Small intestine (tissue), 7 donors: ENCODE data around the gene COL9A2. TPM values are rescaled to one million over a fixed set of nuclear protein-coding genes. Genes with fewer than 3 reads are reported as not detected.
A peak's percentile ranks its signal among the peaks of the same experiment; 100 is the strongest.
"Not testable (repeated sequence)": the region's sequence is repeated elsewhere in the genome, so short reads cannot be mapped to it uniquely, and the experiment has no call there.

Experiments
- DNase-seq, 2 donors: peaks; one replicate each; pipeline versions ENCODE4 v3.0.0 to v3.0.0-alpha.2; 2013
- FAIRE-seq: peaks from 2 replicates; lab custom pipeline; 2012; peaks lifted over from hg19 to GRCh38; lab: Jason Lieb, UNC
- H3K27ac ChIP-seq, 3 donors: one replicate each; pipeline ENCODE4 v1.5.1; 2013; ENCODE audit warnings: low read length in 2 of 3, mild to moderate bottlenecking in 2 of 3, control low read depth in 1 of 3, inconsistent platforms in 1 of 3, low read depth in 1 of 3, moderate library complexity in 1 of 3
- H3K27me3 ChIP-seq, 3 donors: one replicate each; pipeline ENCODE4 v1.6.1; 2013; ENCODE audit warnings: low read length in 3 of 3, inconsistent platforms in 1 of 3; ENCODE audit not compliant: control insufficient read depth in 3 of 3, insufficient read depth in 3 of 3
- H3K36me3 ChIP-seq, 3 donors: one replicate each; pipeline ENCODE4 v1.6.1; 2013; ENCODE audit warnings: low read length in 3 of 3, inconsistent platforms in 1 of 3, low read depth in 1 of 3, mild to moderate bottlenecking in 1 of 3, moderate library complexity in 1 of 3; ENCODE audit not compliant: control insufficient read depth in 3 of 3, insufficient read depth in 2 of 3
- H3K4me1 ChIP-seq, 3 donors: one replicate each; pipeline ENCODE4 v1.6.1; 2013; ENCODE audit warnings: low read length in 2 of 3, inconsistent platforms in 1 of 3, low read depth in 1 of 3, mild to moderate bottlenecking in 1 of 3, moderate library complexity in 1 of 3; ENCODE audit not compliant: control insufficient read depth in 3 of 3, insufficient read depth in 2 of 3
- H3K4me3 ChIP-seq, 3 donors: one replicate each; pipeline ENCODE4 v1.5.1; 2013; ENCODE audit warnings: low read length in 3 of 3, control low read depth in 1 of 3, inconsistent platforms in 1 of 3, low read depth in 1 of 3, mild to moderate bottlenecking in 1 of 3, moderate library complexity in 1 of 3
- H3K9me3 ChIP-seq, 2 donors: one replicate each; pipeline ENCODE4 v1.6.1; 2013; ENCODE audit warnings: low read depth in 1 of 2, low read length in 1 of 2; ENCODE audit not compliant: control insufficient read depth in 2 of 2, insufficient read depth in 1 of 2
- whole genome bisulfite sequencing, 3 donors: extraction: QIAGEN DNeasy Blood & Tissue Kit; methylation state at CpG; one replicate each; pipeline ENCODE4 v1.1.7; 2013; 5-methylcytosine and 5-hydroxymethylcytosine counted together
- polyA plus RNA-seq, 4 donors: library from polyadenylated mRNA; stranded (reverse) in 3 of 4; unstranded in 1 of 4; fragments of 200-250 nt in 3 of 4; fragments of 120-200 nt in 1 of 4; gene quantifications; one replicate each; pipeline versions ENCODE4 v1.2.1 to v1.2.3, GENCODE V29; 2013
- donor health status: healthy with polysubstance abuse.
- donor health status: control.
- donor health status: control.
- donor health status: Bipolar disorder and iron deficiency.
- donor health status: healthy.

The COL9A2 gene
- polyA plus RNA-seq, 4 donors = 2.4 to 9.1 (median 4.8) TPM; not detected in 1

- Histone ChIP-seq H3K4me1 (peaks cover 0 to 3% (median 2%) of the 10 kb centered on the region in 3 donors), H3K27me3 (peaks cover 0 to 10% (median 0%) of the 10 kb centered on the region in 3 donors), H3K36me3 (no peaks in the 10 kb centered on the region), H3K4me3 (no peak overlapping the region), H3K9me3 (peaks cover 0 to 10% of the 10 kb centered on the region in 2 donors), H3K27ac (no peak overlapping the region)
- DNase-seq (peak; percentile 82 to 89), FAIRE-seq (no peak)
- 22 to 36% (median 26%) methylated on average over 21 of the region's 21 CpGs for WGBS, 3 donors
These were observed 21.8 kb upstream of the COL9A2 start for GRCh38 chr1:40338745-40339419.

- peaks cover 0 to 10% of the 10 kb centered on the region in 2 donors for H3K9me3 ChIP-seq
- WGBS, 3 donors = 12 to 56% (median 44%) methylated on average over 8 of the region's 8 CpGs
- H3K27ac ChIP-seq = peak overlapping the region in 1 of 3 donors; percentile 48
- peaks cover 0 to 3% (median 2%) of the 10 kb centered on the region in 3 donors for H3K4me1 ChIP-seq
- H3K27me3 ChIP-seq = peaks cover 0 to 10% (median 0%) of the 10 kb centered on the region in 3 donors
- H3K4me3 ChIP-seq = no peak overlapping the region
- DNase-seq (peak; percentile 74 to 88), FAIRE-seq (no peak)
- no peaks in the 10 kb centered on the region for H3K36me3 ChIP-seq
These were observed 20.4 kb upstream of the COL9A2 start for GRCh38 chr1:40337443-40337842.

GRCh38 chr1:40332695-40333094, 15.6 kb upstream of the COL9A2 start:
- WGBS, 3 donors = 85 to 96% (median 91%) methylated on average over 1 of the region's 1 CpG
- no peak for FAIRE-seq
- Histone ChIP-seq H3K27me3 (no peaks in the 10 kb centered on the region), H3K27ac (no peak overlapping the region), H3K4me3 (no peak overlapping the region), H3K9me3 (peaks cover 0 to 9% of the 10 kb centered on the region in 2 donors), H3K36me3 (no peaks in the 10 kb centered on the region), H3K4me1 (peaks cover 0 to 3% (median 0%) of the 10 kb centered on the region in 3 donors)
- no peak for DNase-seq

- not testable (repeated sequence) for H3K9me3 ChIP-seq, H3K27me3 ChIP-seq, H3K4me1 ChIP-seq, DNase-seq, H3K27ac ChIP-seq, H3K4me3 ChIP-seq, H3K36me3 ChIP-seq, FAIRE-seq
- WGBS, 3 donors = 53 to 100% (median 94%) methylated on average over 1 of the region's 1 CpG
These were observed 14.3 kb upstream of the COL9A2 start for GRCh38 chr1:40331403-40331802.

DNA sequence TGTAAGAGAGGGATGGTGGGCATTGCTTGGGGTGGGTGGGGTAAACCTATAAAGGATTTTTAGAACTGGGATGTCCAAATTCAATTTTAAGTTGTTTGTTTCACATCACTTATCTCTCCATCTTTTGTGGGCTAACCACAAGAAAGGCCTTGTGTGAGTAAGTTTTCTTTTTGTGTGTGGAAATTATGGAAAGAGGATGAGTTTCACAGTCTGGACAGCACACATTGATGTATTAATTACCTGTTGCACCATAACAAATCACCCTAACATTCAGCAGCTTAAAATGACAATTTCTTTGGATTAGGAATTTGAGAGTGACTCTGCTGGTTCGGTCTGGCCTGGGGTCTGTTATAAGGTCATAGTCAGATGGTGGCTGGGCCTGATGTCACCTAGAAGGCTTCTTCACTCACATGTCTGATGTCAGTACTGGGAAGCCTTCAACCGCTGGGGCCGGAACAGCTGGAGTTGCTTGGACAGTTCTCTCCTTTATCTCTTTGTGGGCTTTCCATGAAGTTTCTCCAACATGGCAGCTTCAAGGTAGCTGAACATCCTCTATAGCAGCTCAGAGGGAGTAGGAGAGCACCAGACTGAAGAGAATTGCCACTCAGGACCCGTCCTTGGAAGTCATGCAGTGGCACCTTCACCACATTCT, 2.0 kb upstream of the COL9A2 start:
- H3K9me3 ChIP-seq = no peaks in the 10 kb centered on the region
- peaks cover 0 to 23% (median 0%) of the 10 kb centered on the region in 3 donors for H3K4me1 ChIP-seq
- H3K36me3 ChIP-seq = no peaks in the 10 kb centered on the region
- WGBS, 3 donors = 86 to 95% (median 92%) methylated on average over 4 of the region's 4 CpGs
- FAIRE-seq (no peak), DNase-seq (no peak)
- H3K27me3 ChIP-seq = peaks cover 4 to 54% (median 6%) of the 10 kb centered on the region in 3 donors
- no peak overlapping the region for H3K27ac ChIP-seq
- H3K4me3 ChIP-seq = no peak overlapping the region

- DNase-seq (no peak), FAIRE-seq (no peak)
- WGBS, 3 donors = 76 to 86% (median 77%) methylated on average over 4 of the region's 4 CpGs
- Histone ChIP-seq H3K4me1 (peaks cover 0 to 29% (median 0%) of the 10 kb centered on the region in 3 donors), H3K27me3 (peaks cover 4 to 49% (median 6%) of the 10 kb centered on the region in 3 donors), H3K4me3 (no peak overlapping the region), H3K27ac (no peak overlapping the region), H3K36me3 (no peaks in the 10 kb centered on the region), H3K9me3 (no peaks in the 10 kb centered on the region)
These were observed 1.4 kb upstream of the COL9A2 start for GRCh38 chr1:40318476-40318875.

- Histone ChIP-seq H3K36me3 (no peaks in the 10 kb centered on the region), H3K4me3 (peak overlapping the region in 1 of 3 donors; percentile 43), H3K9me3 (no peaks in the 10 kb centered on the region), H3K27me3 (peaks cover 4 to 49% (median 6%) of the 10 kb centered on the region in 3 donors), H3K27ac (no peak overlapping the region), H3K4me1 (peaks cover 0 to 38% (median 2%) of the 10 kb centered on the region in 3 donors)
- 27 to 43% (median 31%) methylated on average over 19 to 21 of the region's 21 CpGs for WGBS, 3 donors
- FAIRE-seq = no peak
- no peak for DNase-seq
These were observed 448 bp upstream of the COL9A2 start for GRCh38 chr1:40317394-40318074.
